GM12874 (cell line): ENCODE results near the gene MAMLD1.

Source experiments
- CTCF ChIP-seq: IDR thresholded peaks from 2 replicates; pipeline ENCODE4 v1.5.1; 2011; ENCODE audit warnings: low read depth, mild to moderate bottlenecking, control low read depth, low read length, moderate library complexity; ENCODE audit not compliant: insufficient read depth

MAMLD1 gene

DNA sequence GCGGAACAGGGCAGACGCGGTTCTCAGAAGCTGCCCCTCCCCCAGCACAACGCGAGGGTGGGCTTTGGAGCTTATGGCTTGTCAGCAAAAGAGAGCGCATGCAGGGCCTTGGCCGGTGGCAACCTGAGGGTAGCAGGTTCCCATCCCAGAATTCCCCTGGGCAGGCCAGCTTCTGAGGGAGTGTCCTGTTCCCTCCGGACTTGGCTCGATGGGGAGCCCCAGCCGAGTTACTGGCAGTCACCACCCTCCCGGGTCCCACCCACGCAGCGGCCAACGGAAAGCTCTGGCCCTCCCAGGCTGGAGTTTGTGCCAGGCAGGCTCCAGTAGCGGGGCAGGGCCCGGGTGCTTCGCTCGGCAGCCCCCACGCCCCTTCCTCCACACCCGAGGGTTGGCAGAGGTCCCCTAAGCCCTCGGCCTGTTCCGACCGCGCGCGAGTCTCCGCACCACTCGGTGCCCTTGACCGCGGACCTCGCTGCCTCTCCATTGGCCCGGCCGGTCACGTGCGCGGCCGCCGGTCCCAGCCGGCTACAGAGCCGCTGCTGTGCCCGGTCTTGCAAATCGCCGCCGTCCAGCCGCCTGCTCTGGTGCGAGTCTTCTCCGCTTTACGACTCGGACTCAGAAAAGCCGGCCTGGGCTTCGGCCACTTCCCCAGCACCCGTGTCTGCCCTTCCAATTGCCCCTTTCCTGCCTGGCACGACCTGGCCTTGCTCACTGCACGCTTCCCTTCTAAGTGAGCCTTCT, 184.4 kb downstream of the MAMLD1 start:
- no peak for TF ChIP-seq CTCF

DNA sequence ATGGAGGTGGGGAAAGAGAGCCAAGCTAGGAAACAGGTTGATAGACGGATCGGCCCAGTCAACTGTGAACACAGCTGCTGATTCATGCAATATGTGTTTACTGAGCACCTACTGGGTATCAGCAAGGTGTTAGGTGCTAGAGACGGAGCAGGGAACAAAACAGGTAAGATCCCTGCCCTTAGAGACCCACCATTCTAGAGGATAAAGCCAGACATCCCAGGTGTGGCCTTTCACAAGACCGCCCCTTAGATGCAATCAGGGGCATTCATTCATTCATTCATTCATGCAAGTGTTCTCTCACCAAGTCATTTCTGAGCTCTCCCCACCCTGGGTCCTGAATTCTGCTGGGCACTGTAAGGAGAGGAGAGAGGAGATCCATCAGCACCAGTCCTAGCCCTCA, 185.1 kb downstream of the MAMLD1 start:
- no peak for TF ChIP-seq CTCF

DNA sequence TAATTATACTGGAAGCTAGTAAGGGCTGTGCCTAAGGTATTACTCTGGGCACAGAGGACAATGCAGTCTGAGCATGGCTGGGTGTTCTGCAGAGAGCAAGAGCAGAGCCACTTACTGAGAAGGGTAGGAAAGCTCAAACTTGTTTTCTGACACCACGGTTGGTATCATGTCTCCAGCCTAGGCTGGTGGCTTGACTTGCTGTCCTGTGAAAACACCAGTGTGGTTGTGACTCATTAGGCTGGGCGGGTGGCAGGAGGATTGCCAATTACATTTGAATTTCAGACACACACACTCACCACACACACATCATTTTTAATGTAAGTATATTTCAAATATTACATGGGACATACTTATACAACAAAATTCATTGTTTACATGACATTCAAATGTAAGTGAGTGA, 185.6 kb downstream of the MAMLD1 start:
- TF ChIP-seq CTCF = no peak

DNA sequence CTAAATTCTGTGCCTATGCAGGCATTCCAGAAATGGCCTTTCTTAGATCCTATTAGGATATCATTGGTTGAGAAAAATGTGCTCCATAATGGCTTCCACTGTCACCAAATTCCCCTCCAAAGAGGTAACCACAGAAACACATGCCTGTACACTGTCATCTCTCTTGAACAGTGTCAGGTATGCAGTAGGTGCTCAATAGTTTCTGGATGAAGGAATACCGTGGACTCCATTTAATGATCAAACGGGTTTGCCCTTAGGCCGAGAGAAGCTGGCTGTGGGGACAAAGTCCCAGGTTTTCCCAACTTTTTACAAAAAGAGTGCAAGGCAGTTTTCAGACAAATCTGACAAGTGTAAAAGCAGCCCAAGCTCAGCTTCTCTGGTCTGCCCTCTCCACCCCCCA, 188.8 kb downstream of the MAMLD1 start:
- TF ChIP-seq CTCF = no peak

DNA sequence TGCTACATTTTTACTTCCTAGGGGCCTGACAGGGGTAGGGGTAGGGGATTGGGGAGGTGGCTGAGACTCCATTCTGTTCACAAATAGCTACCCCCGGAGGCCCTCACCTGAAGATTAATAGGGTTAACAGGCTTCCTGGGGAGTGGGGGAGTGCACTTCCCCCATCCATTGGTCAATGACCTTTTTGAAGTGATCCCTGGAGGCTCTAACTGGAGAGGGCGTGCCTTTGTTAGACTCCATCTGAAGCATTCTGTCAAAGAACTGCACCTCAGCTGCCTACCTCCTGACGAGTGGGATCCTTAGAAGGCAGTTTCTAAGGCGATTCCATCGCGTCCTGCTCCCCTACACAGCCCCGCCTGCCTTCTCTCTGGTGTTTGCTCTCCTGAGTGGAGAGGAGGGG, 195.3 kb downstream of the MAMLD1 start:
- TF ChIP-seq CTCF = no peak
